ENCODE measurements around the gene ARSB.
"Not testable (repeated sequence)": the region's sequence is repeated elsewhere in the genome, so short reads cannot be mapped to it uniquely, and the experiment has no call there.

ARSB gene

DNA sequence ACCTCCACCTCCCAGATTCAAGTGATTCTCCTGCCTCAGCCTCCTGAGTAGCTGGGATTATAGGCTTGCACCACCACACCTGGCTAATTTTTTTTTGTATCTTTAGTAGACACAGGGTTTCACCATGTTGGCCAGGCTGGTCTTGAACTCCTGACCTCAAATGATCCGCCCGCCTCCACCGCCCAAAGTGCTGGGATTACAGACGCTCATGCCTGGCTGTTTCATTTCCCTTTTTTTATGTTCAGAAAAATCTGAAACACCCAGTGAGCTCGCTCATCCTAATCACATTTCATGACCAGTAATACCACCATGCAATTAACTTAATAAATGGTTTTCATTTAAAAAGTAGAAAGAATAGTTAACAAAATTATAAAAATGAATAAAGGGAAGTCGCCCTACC, 252.4 kb downstream of the ARSB start:
- not testable (repeated sequence) for H3K4me3 Mint-ChIP-seq; H3K36me3 Mint-ChIP-seq (ENCODE audit: insufficient read depth); H3K27ac Mint-ChIP-seq; ATAC-seq (replicated peaks); H3K4me1 Mint-ChIP-seq (ENCODE audit: low read depth in 2 of 2); H3K9me3 Mint-ChIP-seq; DNase-seq
- peaks cover 4 to 22% of the 10 kb centered on the region in 2 donors for H3K27me3 Mint-ChIP-seq

DNA sequence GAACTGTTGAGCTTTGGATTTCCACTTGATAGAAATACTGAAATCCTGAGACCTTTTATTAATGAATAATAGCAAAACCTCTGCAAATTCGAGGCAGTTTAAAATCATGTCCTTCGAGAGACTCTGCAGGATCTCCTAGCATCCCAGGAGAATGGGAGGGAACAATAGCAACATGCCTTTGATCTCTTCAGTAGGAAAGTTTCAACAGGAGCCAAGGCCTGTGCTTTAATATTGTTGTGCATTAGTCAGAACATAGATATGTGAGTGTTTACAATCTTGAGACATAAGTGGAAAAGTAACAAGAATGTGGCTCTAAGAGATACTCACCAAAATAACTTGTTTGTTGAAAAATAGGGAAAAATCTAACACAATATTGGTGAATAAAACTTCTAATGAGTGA, 253.2 kb downstream of the ARSB start:
- Mint-ChIP-seq H3K4me3 (no peak overlapping the region), H3K36me3 (ENCODE audit: insufficient read depth) (no peaks in the 10 kb centered on the region), H3K9me3 (peaks cover 2 to 6% of the 10 kb centered on the region in 2 donors), H3K4me1 (ENCODE audit: low read depth in 2 of 2) (no peaks in the 10 kb centered on the region), H3K27me3 (peaks cover 4 to 22% of the 10 kb centered on the region in 2 donors), H3K27ac (no peak overlapping the region)
- DNase-seq: no peak
- ATAC-seq (replicated peaks): no peak

DNA sequence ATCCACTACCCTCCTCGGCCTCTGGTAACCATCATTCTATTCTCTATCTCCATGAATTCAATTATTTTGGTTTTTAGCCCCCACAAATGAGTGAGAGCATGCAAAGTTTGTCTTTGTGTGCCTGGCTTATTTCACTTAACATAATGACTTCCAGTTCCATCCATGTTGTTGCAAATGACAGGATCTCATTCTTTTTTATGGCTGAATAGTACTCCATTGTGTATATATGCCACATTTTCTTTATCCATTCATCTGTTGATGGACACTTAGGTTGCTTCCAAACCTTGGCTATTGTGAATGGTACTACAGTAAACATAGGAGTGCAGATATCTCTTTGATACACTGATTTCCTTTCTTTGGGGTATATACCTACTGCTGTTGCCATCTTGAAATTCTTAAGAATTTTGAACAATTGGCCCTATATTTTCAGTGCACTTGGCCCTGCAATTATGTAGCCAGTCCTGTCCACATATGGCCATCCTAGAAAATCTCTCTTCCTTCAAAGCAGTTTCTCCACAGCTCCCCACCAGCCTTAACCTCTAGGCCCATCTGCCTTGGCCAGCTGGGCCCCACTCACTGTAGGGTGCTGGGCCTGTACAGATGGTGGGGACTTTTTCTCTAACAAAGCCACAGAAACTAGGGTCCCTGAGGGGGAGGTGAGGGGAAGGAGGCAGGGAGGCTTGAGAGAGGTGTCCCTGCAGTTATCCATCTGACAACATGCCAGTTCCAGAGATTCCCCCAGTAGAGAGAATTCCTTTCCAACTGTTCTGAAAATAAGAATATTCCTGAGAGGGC, 254.6 kb downstream of the ARSB start:
- H3K27me3 Mint-ChIP-seq: peaks cover 4 to 16% of the 10 kb centered on the region in 2 donors
- H3K9me3 Mint-ChIP-seq: peaks cover 2 to 6% of the 10 kb centered on the region in 2 donors
- ATAC-seq (replicated peaks) (no peak), DNase-seq (no peak)
- no peaks in the 10 kb centered on the region for H3K36me3 Mint-ChIP-seq (ENCODE audit: insufficient read depth)
- H3K4me1 Mint-ChIP-seq (ENCODE audit: low read depth in 2 of 2): no peaks in the 10 kb centered on the region
- H3K27ac Mint-ChIP-seq: no peak overlapping the region
- H3K4me3 Mint-ChIP-seq: no peak overlapping the region

DNA sequence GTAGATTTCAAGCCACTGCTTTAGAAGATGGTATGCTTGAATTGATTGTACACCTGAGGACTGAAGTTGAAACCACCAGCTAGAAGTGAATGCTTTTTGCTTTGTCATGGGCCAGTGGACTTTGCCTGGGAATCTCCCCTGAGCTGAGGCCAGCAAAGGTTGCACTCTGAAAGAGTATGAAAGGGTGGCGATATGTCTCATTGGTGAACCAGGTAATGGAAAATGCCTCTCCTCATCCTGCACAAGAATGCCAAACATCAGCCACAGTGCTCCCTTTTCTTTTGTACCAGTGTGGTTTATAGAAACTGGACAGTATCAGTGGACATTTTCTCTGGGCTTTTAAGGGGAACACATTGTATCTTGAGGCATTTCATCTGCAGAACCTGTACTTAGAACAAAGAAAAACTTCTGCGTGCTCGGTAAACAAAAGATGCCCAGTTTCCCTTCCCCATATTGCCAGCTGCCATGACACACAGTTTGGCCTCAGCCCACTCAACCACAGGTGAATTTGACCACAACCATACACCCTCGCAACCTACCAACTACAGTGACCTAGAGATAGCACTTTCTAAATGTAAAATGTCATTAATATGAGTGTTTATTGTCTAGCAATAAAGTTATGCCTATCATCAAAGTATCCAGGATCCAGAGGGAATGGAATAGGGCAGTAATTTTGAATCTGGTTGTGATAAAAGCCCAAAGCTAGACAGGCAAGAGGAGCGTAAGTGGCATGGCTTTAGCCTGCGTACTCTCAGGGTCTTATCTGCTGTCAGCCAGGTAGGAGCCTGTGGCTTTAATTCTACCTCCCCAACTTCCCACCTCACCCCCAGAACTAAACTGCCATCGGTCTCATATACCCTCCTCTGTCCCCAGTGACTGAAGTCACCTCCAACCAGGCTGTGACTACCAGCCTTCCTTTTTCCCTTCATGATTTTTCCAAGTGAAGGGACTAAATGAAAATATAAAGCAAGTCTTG, 257.0 kb downstream of the ARSB start:
- Mint-ChIP-seq H3K4me1 (ENCODE audit: low read depth in 2 of 2) (no peaks in the 10 kb centered on the region), H3K36me3 (ENCODE audit: insufficient read depth) (no peaks in the 10 kb centered on the region), H3K27me3 (peaks cover 4 to 13% of the 10 kb centered on the region in 2 donors), H3K9me3 (peaks cover 2 to 6% of the 10 kb centered on the region in 2 donors), H3K4me3 (no peak overlapping the region), H3K27ac (no peak overlapping the region)
- peak; percentile 43 for ATAC-seq (replicated peaks)
- DNase-seq: no peak
